PC-9 (cell line): Measurements from ENCODE around the gene NEB. TPM values are rescaled to one million over a fixed set of nuclear protein-coding genes. Genes with fewer than 3 reads are reported as not detected.

Experiments used
- BruUV-seq: library from RNA; stranded (reverse); fragments of 400-500 nt; replicated peaks from 2 replicates; lab custom pipeline; 2021; lab: Mats Ljungman, UMichigan
- CTCF ChIA-PET: fragments of 300-600 bp; sonication (Branson Sonifier 250); formaldehyde crosslinking; loops from one replicate; lab custom pipeline; 2022; ENCODE audit warnings: antibody characterized with exemption; lab: Charles Lee
- POLR2A ChIA-PET: fragments of 300-600 bp; sonication (Branson Sonifier 250); formaldehyde crosslinking; loops from one replicate; lab custom pipeline; 2022; ENCODE audit warnings: antibody characterized with exemption; ENCODE audit not compliant: unreplicated experiment; lab: Charles Lee
- DNase-seq, 2 experiments: peaks; one replicate each; pipeline versions ENCODE4 v3.0.0 to v3.0.0-alpha.2; 2015 to 2022; ENCODE audit warnings: mixed read lengths in 1 of 2
- H2AFZ ChIP-seq: fragments of 200-600 bp; sonication (generic); 2 replicates; pipeline ENCODE4 v1.8.1; 2017; ENCODE audit warnings: antibody characterized with exemption
- H3F3A ChIP-seq: fragments of 200-600 bp; sonication (generic); 2 replicates; pipeline ENCODE4 v1.8.1; 2017; ENCODE audit warnings: antibody characterized with exemption, mild to moderate bottlenecking, low read depth; ENCODE audit not compliant: insufficient read depth
- H3K27ac ChIP-seq: fragments of 200-600 bp; sonication (generic); 2 replicates; pipeline ENCODE4 v1.6.1; 2016; ENCODE audit warnings: mixed run types
- H3K27me3 ChIP-seq: fragments of 200-600 bp; sonication (generic); 2 replicates; pipeline ENCODE4 v1.6.1; 2016; ENCODE audit warnings: low read depth, mixed run types; ENCODE audit not compliant: insufficient read depth
- H3K36me3 ChIP-seq: fragments of 200-600 bp; sonication (generic); 2 replicates; pipeline ENCODE4 v1.6.1; 2016; ENCODE audit warnings: low read depth, mixed run types
- H3K4me1 ChIP-seq: fragments of 200-600 bp; sonication (generic); replicated peaks from 2 replicates; pipeline ENCODE4 v1.6.1; 2016; ENCODE audit warnings: mixed run types; ENCODE audit not compliant: insufficient read depth
- H3K4me2 ChIP-seq: fragments of 200-600 bp; sonication (generic); 2 replicates; pipeline ENCODE4 v1.6.1; 2017; ENCODE audit warnings: mixed run types
- H3K4me3 ChIP-seq: fragments of 200-600 bp; sonication (generic); 2 replicates; pipeline ENCODE4 v1.6.1; 2016; ENCODE audit warnings: mixed run types
- H3K79me2 ChIP-seq: fragments of 200-600 bp; sonication (generic); 2 replicates; pipeline ENCODE4 v1.6.1; 2017; ENCODE audit warnings: low read depth, mixed run types
- H3K9me2 ChIP-seq: fragments of 200-600 bp; sonication (generic); 2 replicates; pipeline ENCODE4 v1.8.1; 2017; ENCODE audit warnings: mild to moderate bottlenecking; ENCODE audit not compliant: insufficient read depth
- H3K9me3 ChIP-seq: fragments of 200-600 bp; sonication (generic); 2 replicates; pipeline ENCODE4 v1.8.1; 2016; ENCODE audit warnings: low read depth; ENCODE audit not compliant: insufficient read depth
- H4K20me1 ChIP-seq: fragments of 200-600 bp; sonication (generic); 2 replicates; pipeline ENCODE4 v1.8.1; 2017; ENCODE audit not compliant: insufficient read depth
- CTCF ChIP-seq: fragments of 200-600 bp; sonication (generic); conservative IDR thresholded peaks from 2 replicates; pipeline ENCODE4 v1.6.1; 2017; ENCODE audit warnings: mixed run types, antibody characterized with exemption, mild to moderate bottlenecking, moderate library complexity
- EZH2 ChIP-seq: fragments of 200-600 bp; sonication (generic); IDR thresholded peaks from 2 replicates; pipeline ENCODE4 v1.8.0; 2017; ENCODE audit warnings: antibody characterized with exemption, low read depth
- intact Hi-C: fragments of 100-400 bp; cut with micrococcal nuclease; formaldehyde crosslinking; loops from one replicate; pipeline ENCODE4 v1.10.0; 2022; ENCODE audit not compliant: unreplicated experiment
- total RNA-seq: library from RNA; stranded (reverse); gene quantifications from 2 replicates; pipeline ENCODE4 v1.2.3, GENCODE V29; 2021

Gene NEB
- total RNA-seq, 1 experiment from 2014 or later = 0.15 TPM

- no peak for TF ChIP-seq EZH2
- TF ChIP-seq CTCF = no peak
- intact Hi-C loops = no loop called here
- Histone ChIP-seq H3K79me2 (no peaks in the 10 kb centered on the region), H3K9me2 (no peaks in the 10 kb centered on the region), H2AFZ (no peak overlapping the region), H3F3A (no peaks in the 10 kb centered on the region), H3K36me3 (no peaks in the 10 kb centered on the region), H3K4me3 (no peak overlapping the region), H3K27ac (no peak overlapping the region), H3K4me2 (no peak overlapping the region), H4K20me1 (no peaks in the 10 kb centered on the region), H3K9me3 (no peaks in the 10 kb centered on the region), H3K27me3 (no peaks in the 10 kb centered on the region), H3K4me1 (no peaks in the 10 kb centered on the region)
- no TSS peak for BruUV-seq
- POLR2A ChIA-PET = no interaction called here
- CTCF ChIA-PET = no interaction called here
- no peak for DNase-seq
Measured at GRCh38 chr2:151620761-151621160, 113.5 kb downstream of the NEB start.

- no peaks in the 10 kb centered on the region for H3K9me2 ChIP-seq
- H2AFZ ChIP-seq = no peak overlapping the region
- DNase-seq = no peak
- H3K27me3 ChIP-seq = no peaks in the 10 kb centered on the region
- TF ChIP-seq EZH2 = no peak
- no peak for TF ChIP-seq CTCF
- H3K4me2 ChIP-seq = no peak overlapping the region
- H3K9me3 ChIP-seq = no peaks in the 10 kb centered on the region
- intact Hi-C loops = no loop called here
- H4K20me1 ChIP-seq = no peaks in the 10 kb centered on the region
- no TSS peak for BruUV-seq
- ChIA-PET POLR2A (no interaction called here), CTCF (no interaction called here)
- H3F3A ChIP-seq = no peaks in the 10 kb centered on the region
- no peaks in the 10 kb centered on the region for H3K4me1 ChIP-seq
- H3K27ac ChIP-seq = no peak overlapping the region
- H3K36me3 ChIP-seq = no peaks in the 10 kb centered on the region
- no peaks in the 10 kb centered on the region for H3K79me2 ChIP-seq
- H3K4me3 ChIP-seq = no peak overlapping the region
Measured at GRCh38 chr2:151619337-151619989, 114.8 kb downstream of the NEB start.

- intact Hi-C loops = no loop called here
- CTCF ChIA-PET = interaction anchor here (0.5 kb wide), 1 partner anchor 76 kb away, joined by 3 read pairs; no protein-coding TSS in a partner anchor
Measured at GRCh38 chr2:151616760-151617339, 117.4 kb downstream of the NEB start.

More at GRCh38 chr2:151616760-151617339, 117.4 kb downstream of the NEB start:
- Histone ChIP-seq H3K4me1 (no peaks in the 10 kb centered on the region), H3K36me3 (no peaks in the 10 kb centered on the region), H3K9me2 (no peaks in the 10 kb centered on the region), H3K27me3 (no peaks in the 10 kb centered on the region), H4K20me1 (no peaks in the 10 kb centered on the region), H3K4me2 (no peak overlapping the region), H3K79me2 (no peaks in the 10 kb centered on the region), H3K4me3 (no peak overlapping the region), H3F3A (no peaks in the 10 kb centered on the region), H2AFZ (no peak overlapping the region), H3K9me3 (no peaks in the 10 kb centered on the region), H3K27ac (no peak overlapping the region)
- TF ChIP-seq EZH2 = no peak
- no peak for TF ChIP-seq CTCF
- POLR2A ChIA-PET = no interaction called here
- BruUV-seq = no TSS peak
- no peak for DNase-seq
